IMR-90 (cell line): ENCODE results near the gene RAB40C. TPM values are rescaled to one million over a fixed set of nuclear protein-coding genes. Genes with fewer than 3 reads are reported as not detected.

Experiments used
- ATAC-seq: fragments of 200-7000 bp; cut with Tn5 transposase; 2 replicates; pipeline ENCODE4 v1.9.1; 2020; ENCODE audit warnings: low read depth, mild to moderate bottlenecking, moderate library complexity
- BruUV-seq: library from RNA; stranded (reverse); fragments of 400-500 nt; replicated peaks from 2 replicates; lab custom pipeline; 2021; lab: Mats Ljungman, UMichigan
- CTCF ChIA-PET: fragments of 300-600 bp; formaldehyde crosslinking; extraction: SDS; loops from one replicate; lab custom pipeline; 2021; ENCODE audit warnings: antibody characterized with exemption; lab: Yijun Ruan, JAX
- POLR2A ChIA-PET: fragments of 300-600 bp; sonication (Branson Sonifier 250); formaldehyde crosslinking; loops from one replicate; lab custom pipeline; 2022; ENCODE audit warnings: antibody characterized with exemption; ENCODE audit not compliant: unreplicated experiment; lab: Charles Lee
- DNase-seq: peaks from one replicate; pipeline ENCODE4 v3.0.0; 2013
- H2AFZ ChIP-seq: replicated peaks from 2 replicates; pipeline ENCODE3; 2013; ENCODE audit warnings: low read length, mild to moderate bottlenecking; ENCODE audit not compliant: poor library complexity
- H2AK5ac ChIP-seq: 2 replicates; pipeline ENCODE4 v1.6.1; 2013; ENCODE audit warnings: low read depth, low read length, inconsistent platforms
- H2AK9ac ChIP-seq: replicated peaks from 2 replicates; pipeline ENCODE3; 2013; ENCODE audit warnings: mild to moderate bottlenecking, low read depth, low read length, moderate library complexity; ENCODE audit not compliant: poor library complexity
- H2BK120ac ChIP-seq: 2 replicates; pipeline ENCODE4 v1.6.1; 2013; ENCODE audit warnings: low read depth, low read length, inconsistent platforms
- H2BK15ac ChIP-seq: 3 replicates; pipeline ENCODE4 v1.6.1; 2013; ENCODE audit warnings: low read depth, low read length, inconsistent platforms
- H2BK20ac ChIP-seq: 2 replicates; pipeline ENCODE4 v1.6.1; 2013; ENCODE audit warnings: low read depth, mild to moderate bottlenecking, inconsistent platforms, low read length, moderate library complexity
- H2BK5ac ChIP-seq: 2 replicates; pipeline ENCODE4 v1.6.1; 2013; ENCODE audit warnings: mild to moderate bottlenecking, low read depth, low read length, inconsistent platforms; ENCODE audit not compliant: poor library complexity, severe bottlenecking
- H3K14ac ChIP-seq: replicated peaks from 2 replicates; pipeline ENCODE4 v1.6.1; 2013; ENCODE audit warnings: low read depth, low read length, inconsistent platforms
- H3K18ac ChIP-seq: 2 replicates; pipeline ENCODE4 v1.6.1; 2013; ENCODE audit warnings: low read depth, low read length, control low read depth
- H3K23ac ChIP-seq: 2 replicates; pipeline ENCODE4 v1.6.1; 2013; ENCODE audit warnings: low read depth, low read length, inconsistent platforms
- H3K27ac ChIP-seq: 2 replicates; pipeline ENCODE4 v1.5.1; 2013; ENCODE audit warnings: mild to moderate bottlenecking, control low read depth, low read length; ENCODE audit not compliant: insufficient read depth
- H3K27me3 ChIP-seq: 2 replicates; pipeline ENCODE4 v1.6.1; 2013; ENCODE audit warnings: low read length; ENCODE audit not compliant: control insufficient read depth, insufficient read depth
- H3K36me3 ChIP-seq: 2 replicates; pipeline ENCODE4 v1.6.1; 2013; ENCODE audit warnings: low read length, mixed read lengths; ENCODE audit not compliant: control insufficient read depth, insufficient read depth
- H3K4ac ChIP-seq: 2 replicates; pipeline ENCODE4 v1.6.1; 2013; ENCODE audit warnings: low read depth, low read length, inconsistent platforms
- H3K4me1 ChIP-seq: 2 replicates; pipeline ENCODE4 v1.6.1; 2013; ENCODE audit warnings: low read length, mixed read lengths; ENCODE audit not compliant: control insufficient read depth, insufficient read depth
- H3K4me2 ChIP-seq: 2 replicates; pipeline ENCODE4 v1.6.1; 2013; ENCODE audit warnings: low read depth, mild to moderate bottlenecking, control low read depth, low read length, moderate library complexity
- H3K4me3 ChIP-seq: 2 replicates; pipeline ENCODE4 v1.5.1; 2013; ENCODE audit warnings: low read depth, mild to moderate bottlenecking, control low read depth, low read length, moderate library complexity; ENCODE audit not compliant: insufficient read depth
- H3K56ac ChIP-seq: 2 replicates; pipeline ENCODE4 v1.6.1; 2013; ENCODE audit warnings: low read length, inconsistent platforms; ENCODE audit not compliant: insufficient read depth; ENCODE audit errors: extremely low read depth
- H3K79me1 ChIP-seq, 2 experiments: 2 replicates each; pipeline ENCODE4 v1.6.1; 2013; ENCODE audit warnings: low read length in 2 of 2, inconsistent platforms in 1 of 2, low read depth in 1 of 2
- H3K9ac ChIP-seq: 2 replicates; pipeline ENCODE4 v1.6.1; 2013; ENCODE audit warnings: low read depth, low read length, control low read depth
- H3K9me1 ChIP-seq: 2 replicates; pipeline ENCODE4 v1.6.1; 2013; ENCODE audit warnings: low read length, inconsistent platforms; ENCODE audit not compliant: insufficient read depth
- H3K9me3 ChIP-seq: 2 replicates; pipeline ENCODE4 v1.6.1; 2013; ENCODE audit warnings: low read length; ENCODE audit not compliant: control insufficient read depth, insufficient read depth
- H4K20me1 ChIP-seq: 2 replicates; pipeline ENCODE4 v1.6.1; 2013; ENCODE audit warnings: low read length, inconsistent platforms; ENCODE audit not compliant: insufficient read depth
- H4K5ac ChIP-seq: 2 replicates; pipeline ENCODE4 v1.6.1; 2013; ENCODE audit warnings: mild to moderate bottlenecking, low read depth, low read length, control low read depth
- H4K8ac ChIP-seq, 2 experiments: 2 replicates each; pipeline ENCODE4 v1.6.1; 2013; ENCODE audit warnings: low read depth in 2 of 2, low read length in 2 of 2, control low read depth in 1 of 2, inconsistent platforms in 1 of 2
- H4K91ac ChIP-seq: 2 replicates; pipeline ENCODE4 v1.6.1; 2013; ENCODE audit warnings: low read depth, low read length, inconsistent platforms; ENCODE audit not compliant: insufficient read depth
- CEBPB ChIP-seq: IDR thresholded peaks from 2 replicates; pipeline ENCODE4 v1.6.1; 2012; ENCODE audit warnings: low read depth, low read length, improper control_type of control experiment
- CHD1 ChIP-seq: IDR thresholded peaks from 2 replicates; pipeline ENCODE4 v1.6.1; 2012; ENCODE audit warnings: low read depth, low read length, improper control_type of control experiment
- CTCF ChIP-seq: conservative IDR thresholded peaks from 2 replicates; pipeline ENCODE4 v1.5.1; 2012; ENCODE audit warnings: mild to moderate bottlenecking, low read depth, low read length, improper control_type of control experiment
- ELK1 ChIP-seq: fragments of 150-350 bp; IDR thresholded peaks from 2 replicates; pipeline ENCODE4 v1.6.1; 2016; ENCODE audit warnings: low read depth, mild to moderate bottlenecking, low read length, moderate library complexity, borderline replicate concordance
- FOS ChIP-seq: fragments of 150-350 bp; IDR thresholded peaks from 2 replicates; pipeline ENCODE4 v1.6.1; 2016; ENCODE audit warnings: low read depth, low read length
- MAFK ChIP-seq: IDR thresholded peaks from 2 replicates; pipeline ENCODE4 v1.6.1; 2012; ENCODE audit warnings: low read depth, low read length, improper control_type of control experiment
- MAZ ChIP-seq: IDR thresholded peaks from 2 replicates; pipeline ENCODE4 v1.6.1; 2012; ENCODE audit warnings: low read depth, mild to moderate bottlenecking, low read length, improper control_type of control experiment, moderate library complexity, borderline replicate concordance
- MXI1 ChIP-seq: IDR thresholded peaks from 2 replicates; pipeline ENCODE4 v1.6.1; 2012; ENCODE audit warnings: low read depth, mild to moderate bottlenecking, low read length, moderate library complexity, borderline replicate concordance
- NFE2L2 ChIP-seq: fragments of 150-350 bp; IDR thresholded peaks from 2 replicates; pipeline ENCODE4 v1.6.1; 2016; ENCODE audit warnings: low read depth, mild to moderate bottlenecking, low read length
- RAD21 ChIP-seq: IDR thresholded peaks from 2 replicates; pipeline ENCODE4 v1.6.1; 2012; ENCODE audit warnings: low read length, improper control_type of control experiment
- RCOR1 ChIP-seq: IDR thresholded peaks from 2 replicates; pipeline ENCODE4 v1.6.1; 2012; ENCODE audit warnings: mild to moderate bottlenecking, low read length, improper control_type of control experiment; ENCODE audit not compliant: insufficient replicate concordance
- RFX5 ChIP-seq: IDR thresholded peaks from 2 replicates; pipeline ENCODE4 v1.8.0; 2012; ENCODE audit warnings: low read depth, mild to moderate bottlenecking, low read length, moderate library complexity
- SMC3 ChIP-seq: fragments of 150-350 bp; IDR thresholded peaks from 2 replicates; pipeline ENCODE4 v1.6.1; 2016; ENCODE audit warnings: low read depth, mild to moderate bottlenecking, antibody characterized with exemption, low read length, moderate library complexity
- WGBS, 2 experiments: methylation state at CpG; one replicate each; pipeline versions ENCODE4 v1.1.5 to v1.1.7; 2013; ENCODE audit warnings: missing lambda C conversion rate in 2 of 2; ENCODE audit not compliant: insufficient read length in 1 of 2; ENCODE audit errors: extremely low coverage in 2 of 2; 5-methylcytosine and 5-hydroxymethylcytosine counted together
- dilution Hi-C: fragments of 300-500 bp; cut with HindIII; formaldehyde crosslinking; loops from one replicate; pipeline ENCODE4 v1.14.3; 2018; ENCODE audit warnings: low sequenced_read_pairs; ENCODE audit not compliant: unreplicated experiment
- in situ Hi-C: fragments of 300-500 bp; cut with MboI; formaldehyde crosslinking; loops from 3 replicates; pipeline ENCODE4 v1.14.3; 2019; ENCODE audit warnings: low sequenced_read_pairs, inconsistent platforms, mixed read lengths
- intact Hi-C: fragments of 100-400 bp; cut with micrococcal nuclease; formaldehyde crosslinking; loops from 2 replicates; pipeline ENCODE4 v1.10.0; 2022
- polyA plus RNA-seq, 3 experiments: library from polyadenylated mRNA; depleted of rRNA; stranded (reverse); fragments of >200 nt; gene quantifications; 2 replicates each; pipeline ENCODE4 v1.2.3, GENCODE V29; 2012; ENCODE audit warnings: low replicate concordance in 1 of 3
- total RNA-seq: library from RNA; depleted of rRNA; stranded (reverse); fragments of >200 nt; gene quantifications from 2 replicates; pipeline ENCODE4 v1.2.3, GENCODE V29; 2012

Gene RAB40C
- total and polyA plus RNA-seq, 2 of the 4 experiments (the other 2 are of a cell fraction) = 6.8 to 13.7 TPM

GRCh38 chr16:669666-670065 is 79.8 kb downstream of the RAB40C start:
- H3K9me3 ChIP-seq = no peaks in the 10 kb centered on the region
- ATAC-seq = no peak
- no peak for TF ChIP-seq MAZ
- no peak for TF ChIP-seq CTCF
- TF ChIP-seq RCOR1 = no peak
- TF ChIP-seq ELK1 = no peak
- no peak for TF ChIP-seq FOS
- TF ChIP-seq RAD21 = no peak
- no peak for TF ChIP-seq RFX5
- no peak for TF ChIP-seq CHD1
- no peak for TF ChIP-seq CEBPB
- TF ChIP-seq MXI1 = no peak
- no peak for TF ChIP-seq NFE2L2
- TF ChIP-seq SMC3 = no peak
- no peak for TF ChIP-seq MAFK
- no peak overlapping the region for H3K4ac ChIP-seq
- peaks cover 22% of the 10 kb centered on the region for H4K20me1 ChIP-seq
- peak overlapping the region; percentile 93; the same call in 1 of the 2 replicates for H3K4me2 ChIP-seq
- no peak overlapping the region for H2AFZ ChIP-seq
- in situ Hi-C loops (no loop called here), dilution Hi-C loops (no loop called here), intact Hi-C loops (no loop called here)
- H4K5ac ChIP-seq = no peak overlapping the region
- no peak overlapping the region for H3K27ac ChIP-seq
- H3K56ac ChIP-seq = no peak overlapping the region
- DNase-seq = no peak
- no peak overlapping the region for H4K8ac ChIP-seq
- peaks cover 6% of the 10 kb centered on the region for H3K9me1 ChIP-seq
- H4K91ac ChIP-seq = no peak overlapping the region
- H2AK9ac ChIP-seq = peak overlapping the region; percentile 55
- H3K79me1 ChIP-seq = peaks cover 0 to 29% of the 10 kb centered on the region in 2 experiments; a peak in 1 of 4 replicates
- H2BK15ac ChIP-seq = no peak overlapping the region
- ChIA-PET CTCF (no interaction called here), POLR2A (no interaction called here)
- no peak overlapping the region for H3K14ac ChIP-seq
- peak overlapping the region; percentile 68; the same call in 1 of the 2 replicates for H3K4me3 ChIP-seq
- H2BK20ac ChIP-seq = no peak overlapping the region
- no peak overlapping the region for H3K9ac ChIP-seq
- H2BK5ac ChIP-seq = no peak overlapping the region
- no peak overlapping the region for H3K23ac ChIP-seq
- H3K18ac ChIP-seq = no peak overlapping the region
- peaks cover 47% of the 10 kb centered on the region for H3K36me3 ChIP-seq
- no TSS peak for BruUV-seq
- H3K4me1 ChIP-seq = peaks cover 6% of the 10 kb centered on the region
- no peak overlapping the region for H2AK5ac ChIP-seq
- no peak overlapping the region for H2BK120ac ChIP-seq
- WGBS, 2 experiments = 100% methylated on average over 5 of the region's 13 CpGs; no CpG with 5 or more reads in 1 of the 2 experiments
- no peaks in the 10 kb centered on the region for H3K27me3 ChIP-seq
